Measurements from ENCODE around the gene APBB3. TPM values are rescaled to one million over a fixed set of nuclear protein-coding genes. Genes with fewer than 3 reads are reported as not detected.

Gene APBB3
- total RNA-seq (2022; extraction: Qiagen RNA extraction) = 3.9 to 7.5 TPM (median 6.1 TPM) in 5 replicates

GRCh38 chr5:140564196-140565023 is at the start of gene APBB3, which contains the start of gene SLC35A4:
APBB3 (minus strand) TSS chr5:140564598; CDS start chr5:140564245, 353 bp downstream.
SLC35A4 (plus strand) TSS chr5:140564828; CDS start chr5:140567170, 2,342 bp downstream.

GRCh38 chr5:140557136-140557805 is 7.1 kb downstream of the APBB3 start, which contains the start of gene SRA1:
SRA1 (minus strand) TSS chr5:140557473; CDS start chr5:140557452, 21 bp downstream.

DNA sequence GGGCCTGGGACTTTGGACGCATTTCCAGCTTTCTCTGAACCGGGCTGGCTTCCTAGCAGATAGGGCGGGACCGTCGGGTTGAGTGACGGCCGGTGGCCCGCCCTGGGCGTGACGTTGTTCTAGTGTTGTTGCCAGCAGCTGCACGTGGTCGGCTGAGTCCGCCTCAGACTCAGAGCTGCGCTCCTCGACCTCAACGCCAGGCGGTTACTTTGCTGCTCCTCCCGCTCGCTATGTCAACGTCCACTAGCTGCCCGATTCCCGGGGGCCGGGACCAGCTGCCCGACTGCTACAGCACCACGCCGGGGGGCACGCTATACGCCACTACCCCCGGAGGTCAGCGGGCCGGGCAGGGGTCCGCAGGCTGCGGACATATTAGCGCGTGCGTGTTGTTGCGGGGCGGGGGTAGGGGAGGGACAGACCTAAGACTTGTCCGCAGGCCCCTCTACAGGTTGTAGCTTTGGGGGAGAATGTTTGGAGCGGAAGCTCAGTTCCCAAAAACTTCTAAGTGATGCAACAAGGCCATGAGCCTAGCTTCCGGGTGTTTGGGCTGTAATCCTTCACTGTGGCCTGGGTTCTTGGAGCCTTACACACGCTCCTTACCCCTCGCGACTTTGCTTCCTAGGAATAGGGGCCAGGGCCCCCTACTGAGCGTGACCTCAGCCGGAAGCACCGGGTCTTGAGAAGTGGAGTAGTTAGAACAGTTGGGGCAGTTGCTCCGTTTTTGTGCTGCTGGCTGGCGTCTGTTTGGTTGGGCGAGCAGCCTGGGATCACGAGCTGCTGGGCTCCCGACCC is 16.7 kb downstream of the APBB3 start, which contains the start of gene EIF4EBP3:
TSS of gene EIF4EBP3 (plus strand) at position 155 of the 792 bp plus-strand sequence. CDS start at position 231, 76 bp downstream.

Other genes starting within 250 kb of the APBB3 start
- 6.0 to 7.3 TPM (median 7.2 TPM) in 5 replicates for gene HBEGF, start 218.0 kb downstream of the APBB3 start, total RNA-seq (2022; extraction: Qiagen RNA extraction)
- gene SLC4A9, start 204.4 kb downstream of the APBB3 start, total RNA-seq (2022; extraction: Qiagen RNA extraction) = 0.05 to 0.08 TPM in 2 of 5 replicates, not detected in the others
- gene ANKHD1, start 162.8 kb downstream of the APBB3 start, total RNA-seq (2022; extraction: Qiagen RNA extraction) = 46.2 to 52.4 TPM (median 47.8 TPM) in 5 replicates
- 1.3 to 2.8 TPM (median 1.9 TPM) in 5 replicates for gene EIF4EBP3, start 16.9 kb downstream of the APBB3 start, total RNA-seq (2022; extraction: Qiagen RNA extraction)
- gene SRA1, start 7.1 kb downstream of the APBB3 start, total RNA-seq (2022; extraction: Qiagen RNA extraction) = 38.4 to 48.2 TPM (median 43.4 TPM) in 5 replicates
- 74.1 to 79.0 TPM (median 75.3 TPM) in 5 replicates for gene SLC35A4, start 230 bp upstream of the APBB3 start, total RNA-seq (2022; extraction: Qiagen RNA extraction)
- gene CD14, start 68.6 kb upstream of the APBB3 start, total RNA-seq (2022; extraction: Qiagen RNA extraction) = 3.4 to 4.7 TPM (median 4.3 TPM) in 5 replicates
- gene TMCO6, start 74.9 kb upstream of the APBB3 start, total RNA-seq (2022; extraction: Qiagen RNA extraction) = 8.4 to 14.4 TPM (median 13.0 TPM) in 5 replicates
- gene NDUFA2, start 83.0 kb upstream of the APBB3 start, total RNA-seq (2022; extraction: Qiagen RNA extraction) = 113 to 119 TPM (median 117 TPM) in 5 replicates
- gene IK, start 83.2 kb upstream of the APBB3 start, total RNA-seq (2022; extraction: Qiagen RNA extraction) = 86.3 to 123 TPM (median 89.1 TPM) in 5 replicates
- gene WDR55, start 100.3 kb upstream of the APBB3 start, total RNA-seq (2022; extraction: Qiagen RNA extraction) = 27.2 to 30.4 TPM (median 27.7 TPM) in 5 replicates
- 0.66 to 1.0 TPM (median 0.88 TPM) in 5 replicates for gene DND1, start 109.0 kb upstream of the APBB3 start, total RNA-seq (2022; extraction: Qiagen RNA extraction)
- gene HARS1, start 126.8 kb upstream of the APBB3 start, total RNA-seq (2022; extraction: Qiagen RNA extraction) = 70.9 to 83.6 TPM (median 77.9 TPM) in 5 replicates
- gene HARS2, start 126.9 kb upstream of the APBB3 start, total RNA-seq (2022; extraction: Qiagen RNA extraction) = 34.5 to 42.6 TPM (median 36.4 TPM) in 5 replicates
- 80.7 to 116 TPM (median 88.0 TPM) in 5 replicates for gene ZMAT2, start 135.8 kb upstream of the APBB3 start, total RNA-seq (2022; extraction: Qiagen RNA extraction)
- gene PCDHA1, start 221.5 kb upstream of the APBB3 start, total RNA-seq (2022; extraction: Qiagen RNA extraction) = 0.06 to 0.23 TPM (median 0.14 TPM) in 5 replicates
- 0.10 TPM in 1 of 5 replicates, not detected in the others for gene PCDHA2, start 230.3 kb upstream of the APBB3 start, total RNA-seq (2022; extraction: Qiagen RNA extraction)
- gene PCDHA3, start 236.5 kb upstream of the APBB3 start, total RNA-seq (2022; extraction: Qiagen RNA extraction) = 0.71 to 1.1 TPM (median 0.99 TPM) in 5 replicates
- gene PCDHA4, start 242.5 kb upstream of the APBB3 start, total RNA-seq (2022; extraction: Qiagen RNA extraction) = 1.5 to 1.8 TPM (median 1.7 TPM) in 5 replicates